Measurements from ENCODE around the gene JKAMP.

JKAMP gene

DNA sequence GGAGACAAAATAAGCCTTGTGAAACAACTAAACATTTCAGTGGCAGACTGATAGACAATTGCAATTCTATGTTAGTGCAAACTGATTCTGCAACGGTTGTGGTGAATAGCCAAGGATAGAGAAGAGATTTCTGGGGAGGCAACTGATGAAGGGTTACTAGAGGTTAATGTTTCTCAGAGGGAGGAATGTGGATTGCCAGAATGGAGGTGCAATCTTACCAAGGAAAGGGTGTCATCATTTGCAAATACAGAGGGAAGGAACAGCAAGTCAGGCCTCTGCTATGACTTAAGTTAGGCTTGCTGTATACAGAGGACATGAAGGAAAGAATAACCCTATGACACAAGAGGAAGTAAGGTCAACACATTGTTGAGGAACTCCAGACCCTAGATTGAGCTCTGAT lies 56.5 kb downstream of the JKAMP start:
- DNase-seq (ENCODE audit: low spot score), result no peak

DNA sequence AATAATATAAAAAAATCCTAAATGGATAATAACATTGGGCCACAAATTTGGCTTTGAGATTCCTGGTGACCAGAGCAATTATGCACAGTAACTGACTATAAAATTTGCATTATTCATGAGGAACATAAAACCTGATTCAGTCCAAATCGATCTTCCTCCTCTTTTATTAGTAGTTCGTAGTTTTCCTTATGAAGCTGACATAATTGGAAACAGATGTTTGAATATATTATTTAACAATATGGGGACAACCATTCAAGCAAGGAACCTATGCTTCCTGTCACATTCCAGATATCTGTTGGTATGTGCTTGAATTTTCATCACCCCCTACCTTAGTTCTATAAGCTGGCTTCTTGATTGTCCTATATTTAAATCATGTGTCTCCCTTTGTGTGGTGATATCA lies 57.4 kb downstream of the JKAMP start:
- DNase-seq (ENCODE audit: low spot score), result no peak

DNA sequence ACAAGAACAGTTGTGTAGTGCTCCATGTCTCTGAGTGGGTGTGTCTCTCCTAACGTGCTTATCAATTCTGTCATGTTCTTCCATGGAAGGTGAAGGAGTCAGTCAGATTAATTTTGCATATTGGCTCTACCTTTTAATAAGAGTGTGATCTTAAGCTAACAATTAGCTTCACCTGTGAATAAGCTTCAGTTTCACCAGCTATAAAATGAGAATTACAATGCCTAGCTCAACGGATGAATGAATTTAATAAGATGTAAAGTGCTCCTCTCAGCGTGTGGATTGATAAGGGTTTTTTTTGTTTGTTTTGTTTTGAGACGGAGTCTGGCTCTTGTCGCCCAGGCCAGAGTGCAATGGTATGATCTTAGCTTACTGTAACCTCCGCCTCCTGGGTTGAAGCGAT lies 59.6 kb downstream of the JKAMP start:
- no peak for DNase-seq (ENCODE audit: low spot score)

- no peak for DNase-seq (ENCODE audit: low spot score)
These were observed 63.0 kb downstream of the JKAMP start for GRCh38 chr14:59547310-59547709.

Data from activated CD4-positive, alpha-beta T cell treated with anti-CD3 and anti-CD28 coated beads, Interleukin-2, Interleukin-4, amounts not matched to agents 100 ng/mL and 50 ng/mL, durations not matched to agents 16 hours and 8 hours (primary cell).